ENCODE measurements around the gene ZNF181.

DNA sequence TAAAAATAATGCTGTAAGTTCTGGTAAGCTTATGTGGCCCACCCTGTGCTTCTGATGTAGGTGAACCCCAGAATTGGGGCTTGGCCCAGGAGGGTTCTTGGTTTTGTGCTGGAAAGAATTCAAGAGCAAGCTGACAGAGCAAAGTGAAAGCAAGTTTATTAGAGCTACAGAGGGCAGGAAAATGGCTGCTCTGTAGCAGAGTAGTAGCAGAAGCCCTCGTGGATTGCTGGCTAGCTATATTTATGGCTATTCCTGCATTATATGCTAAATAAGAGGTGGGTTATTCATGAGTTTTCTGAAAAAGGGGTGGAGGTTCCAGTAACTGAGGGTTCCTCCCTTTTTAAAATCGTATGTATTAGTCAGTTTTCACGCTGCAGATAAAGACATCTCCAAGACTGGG, 59.5 kb downstream of the ZNF181 start:
- TF ChIP-seq POLR2AphosphoS5 (IDR thresholded peaks at IDR 0.05; ENCODE audit: low read depth, low read length) (no peak), CTCF (IDR thresholded peaks at IDR 0.05; ENCODE audit: control extremely low read depth in 1 of 3, insufficient read depth in 1 of 3, low read depth in 1 of 3, low read length in 3 of 3) (no peak), RFX5 (IDR thresholded peaks at IDR 0.05; ENCODE audit: borderline replicate concordance, low read depth, low read length) (no peak), RAD21 (IDR thresholded peaks at IDR 0.05 in 1 of 2, conservative IDR thresholded peaks at IDR 0.05 in 1 of 2; ENCODE audit: low read depth in 2 of 2, low read length in 2 of 2) (no peak), EZH2 (IDR thresholded peaks at IDR 0.05; ENCODE audit: low read depth, low read length, severe bottlenecking) (no peak), POLR2A (IDR thresholded peaks at IDR 0.05; ENCODE audit: control extremely low read depth in 1 of 2, low read depth in 2 of 2, low read length in 2 of 2) (no peak), CBX5 (IDR thresholded peaks at IDR 0.05; ENCODE audit: low read depth, low read length) (no peak)
